DND-41 (cell line): ENCODE data around the gene RNF128.

Source experiments
- ATAC-seq: fragments of 200-7000 bp; cut with Tn5 transposase; 3 replicates; pipeline ENCODE4 v1.9.1; 2021; ENCODE audit warnings: low read depth; ENCODE audit not compliant: insufficient read depth
- DNase-seq: peaks from one replicate; pipeline ENCODE4 v3.0.0-alpha.2; 2020
- H2AFZ ChIP-seq: 2 replicates; pipeline ENCODE4 v1.6.0; 2012; ENCODE audit warnings: low read depth, low read length
- H3K27ac ChIP-seq: 2 replicates; pipeline ENCODE4 v1.5.1; 2012; ENCODE audit warnings: low read length, inconsistent platforms
- H3K27me3 ChIP-seq: fragments of 200-600 bp; sonication (generic); 2 replicates; pipeline ENCODE4 v1.6.0; 2012; ENCODE audit warnings: low read length, mild to moderate bottlenecking, inconsistent platforms; ENCODE audit not compliant: insufficient read depth, poor library complexity
- H3K36me3 ChIP-seq: 2 replicates; pipeline ENCODE4 v1.5.1; 2012; ENCODE audit warnings: low read length, inconsistent platforms; ENCODE audit not compliant: insufficient read depth
- H3K4me1 ChIP-seq: 2 replicates; pipeline ENCODE4 v1.5.1; 2012; ENCODE audit warnings: mild to moderate bottlenecking, low read length; ENCODE audit not compliant: insufficient read depth
- H3K4me2 ChIP-seq: 2 replicates; pipeline ENCODE4 v1.6.0; 2012; ENCODE audit warnings: mild to moderate bottlenecking, moderate library complexity, low read length, inconsistent platforms; ENCODE audit not compliant: insufficient read depth
- H3K4me3 ChIP-seq, 2 experiments: fragments of 200-600 bp in 1 of 2; shearing (Covaris generic) in 1 of 2; 2 replicates each; pipeline ENCODE4 v1.5.1; 2012 to 2016; ENCODE audit warnings: inconsistent platforms in 2 of 2, low read length in 2 of 2, mild to moderate bottlenecking in 2 of 2, low read depth in 1 of 2, moderate library complexity in 1 of 2
- H3K79me2 ChIP-seq: 2 replicates; pipeline ENCODE4 v1.6.0; 2012; ENCODE audit warnings: low read length, inconsistent platforms; ENCODE audit not compliant: insufficient read depth
- H3K9ac ChIP-seq: 2 replicates; pipeline ENCODE4 v1.6.0; 2012; ENCODE audit warnings: low read depth, mild to moderate bottlenecking, inconsistent platforms, low read length, moderate library complexity
- H3K9me3 ChIP-seq: 2 replicates; pipeline ENCODE4 v1.5.1; 2012; ENCODE audit warnings: low read length, moderate library complexity, mild to moderate bottlenecking, inconsistent platforms; ENCODE audit not compliant: insufficient read depth, severe bottlenecking
- H4K20me1 ChIP-seq: 2 replicates; pipeline ENCODE4 v1.6.0; 2012; ENCODE audit warnings: low read length; ENCODE audit not compliant: insufficient read depth
- EZH2 ChIP-seq: IDR thresholded peaks from 3 replicates; pipeline ENCODE4 v1.6.1; 2012; ENCODE audit warnings: borderline replicate concordance, low read depth, mild to moderate bottlenecking, moderate library complexity, low read length, inconsistent platforms; ENCODE audit not compliant: severe bottlenecking
- TF ChIP-seq, protein P1 (sequence below): IDR thresholded peaks from 2 replicates; pipeline ENCODE4 v1.5.1; 2012; ENCODE audit warnings: borderline replicate concordance, low read length, moderate library complexity, mild to moderate bottlenecking; ENCODE audit not compliant: poor library complexity, severe bottlenecking; ENCODE audit errors: extremely low read depth

Gene RNF128

DNA sequence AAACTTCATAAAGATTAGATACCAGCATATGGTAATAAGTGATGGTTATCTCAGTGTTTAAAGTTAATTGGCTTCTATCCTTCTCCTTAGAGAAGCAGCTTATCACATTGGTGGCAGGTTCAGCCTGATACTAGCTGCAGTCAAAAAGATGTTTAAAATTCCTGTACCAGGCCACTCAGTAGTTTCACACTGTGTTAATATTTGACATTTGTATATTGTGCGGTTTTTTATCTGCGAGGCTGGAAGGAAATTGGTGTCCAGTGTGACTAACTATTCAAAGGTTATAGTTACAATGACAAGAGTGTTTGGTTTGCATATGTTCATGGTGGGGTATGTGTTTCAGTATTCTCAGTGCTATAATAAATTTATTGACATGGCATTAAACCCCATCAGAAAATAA, 48.5 kb downstream of the RNF128 start:
- Histone ChIP-seq H3K36me3 (no peaks in the 10 kb centered on the region), H3K4me1 (no peaks in the 10 kb centered on the region), H3K79me2 (no peaks in the 10 kb centered on the region), H3K4me2 (no peak overlapping the region), H2AFZ (no peak overlapping the region), H3K27ac (no peak overlapping the region), H3K4me3 (no peak overlapping the region), H3K9ac (no peak overlapping the region), H4K20me1 (no peaks in the 10 kb centered on the region), H3K27me3 (no peaks in the 10 kb centered on the region), H3K9me3 (no peaks in the 10 kb centered on the region)
- ATAC-seq (no peak), DNase-seq (no peak)
- no peak for TF ChIP-seq EZH2
- TF ChIP-seq, protein P1, sequence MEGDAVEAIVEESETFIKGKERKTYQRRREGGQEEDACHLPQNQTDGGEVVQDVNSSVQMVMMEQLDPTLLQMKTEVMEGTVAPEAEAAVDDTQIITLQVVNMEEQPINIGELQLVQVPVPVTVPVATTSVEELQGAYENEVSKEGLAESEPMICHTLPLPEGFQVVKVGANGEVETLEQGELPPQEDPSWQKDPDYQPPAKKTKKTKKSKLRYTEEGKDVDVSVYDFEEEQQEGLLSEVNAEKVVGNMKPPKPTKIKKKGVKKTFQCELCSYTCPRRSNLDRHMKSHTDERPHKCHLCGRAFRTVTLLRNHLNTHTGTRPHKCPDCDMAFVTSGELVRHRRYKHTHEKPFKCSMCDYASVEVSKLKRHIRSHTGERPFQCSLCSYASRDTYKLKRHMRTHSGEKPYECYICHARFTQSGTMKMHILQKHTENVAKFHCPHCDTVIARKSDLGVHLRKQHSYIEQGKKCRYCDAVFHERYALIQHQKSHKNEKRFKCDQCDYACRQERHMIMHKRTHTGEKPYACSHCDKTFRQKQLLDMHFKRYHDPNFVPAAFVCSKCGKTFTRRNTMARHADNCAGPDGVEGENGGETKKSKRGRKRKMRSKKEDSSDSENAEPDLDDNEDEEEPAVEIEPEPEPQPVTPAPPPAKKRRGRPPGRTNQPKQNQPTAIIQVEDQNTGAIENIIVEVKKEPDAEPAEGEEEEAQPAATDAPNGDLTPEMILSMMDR, result no peak

DNA sequence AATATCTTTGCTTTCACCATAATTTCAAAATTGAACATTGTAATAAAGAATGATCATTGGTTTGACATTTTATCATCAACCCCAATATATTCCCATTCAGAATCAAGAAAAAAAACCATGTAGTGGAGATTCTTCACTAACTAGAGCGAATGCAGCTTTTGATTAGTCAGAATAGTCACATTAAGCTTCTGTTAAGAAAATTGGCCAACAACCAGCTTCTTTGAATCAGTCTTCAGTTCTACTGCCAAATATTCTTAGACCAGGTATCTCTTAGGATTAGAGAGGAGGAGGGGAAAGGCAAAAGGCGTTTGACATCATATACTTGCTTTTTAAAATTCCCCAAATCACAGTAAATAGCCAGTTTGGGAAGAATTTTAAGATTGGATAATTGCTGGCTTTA, 53.8 kb downstream of the RNF128 start:
- Histone ChIP-seq H2AFZ (no peak overlapping the region), H3K27me3 (no peaks in the 10 kb centered on the region), H3K9me3 (no peaks in the 10 kb centered on the region), H3K4me1 (no peaks in the 10 kb centered on the region), H3K27ac (no peak overlapping the region), H3K4me2 (no peak overlapping the region), H4K20me1 (no peaks in the 10 kb centered on the region), H3K36me3 (no peaks in the 10 kb centered on the region), H3K9ac (no peak overlapping the region), H3K4me3 (no peak overlapping the region), H3K79me2 (no peaks in the 10 kb centered on the region)
- ATAC-seq (no peak), DNase-seq (no peak)
- TF ChIP-seq, protein P1, result no peak
- no peak for TF ChIP-seq EZH2

DNA sequence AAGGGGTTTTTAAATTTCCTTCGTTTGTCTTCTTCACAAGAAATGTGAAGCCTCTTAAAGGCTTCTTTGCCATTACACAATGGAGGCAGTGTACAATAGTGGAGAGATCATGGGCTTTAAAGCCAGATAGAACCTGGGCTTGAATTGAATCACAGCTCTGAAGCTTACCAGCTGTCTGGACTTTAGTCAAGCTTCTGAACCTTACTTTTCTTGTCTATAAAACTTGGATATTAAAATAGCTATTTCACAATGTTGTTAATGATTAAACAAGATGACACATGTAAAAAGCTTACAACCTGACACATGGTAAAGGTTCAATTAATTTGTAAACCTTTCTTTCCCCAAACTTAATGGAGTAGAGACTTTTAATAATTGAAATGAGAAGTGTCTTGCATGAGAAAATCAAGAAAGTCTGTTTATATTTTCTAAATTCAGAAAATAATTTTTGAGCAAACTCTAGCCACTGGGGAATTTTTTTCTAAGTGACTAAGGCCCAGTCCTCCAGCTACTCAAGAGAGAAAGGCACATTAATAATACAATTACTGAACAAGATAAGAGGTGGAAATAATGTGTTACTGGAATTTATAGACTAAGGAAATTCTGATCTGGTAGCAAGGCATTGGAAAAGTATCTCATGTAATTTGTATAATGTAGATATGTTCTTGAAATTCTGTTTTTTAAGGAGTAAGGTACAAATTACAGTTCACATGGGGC, 54.3 kb downstream of the RNF128 start:
- DNase-seq, result no peak
- no peak for ATAC-seq
- Histone ChIP-seq H3K36me3 (no peaks in the 10 kb centered on the region), H3K79me2 (no peaks in the 10 kb centered on the region), H3K27ac (no peak overlapping the region), H3K9ac (no peak overlapping the region), H3K4me1 (no peaks in the 10 kb centered on the region), H3K4me2 (no peak overlapping the region), H4K20me1 (no peaks in the 10 kb centered on the region), H3K4me3 (no peak overlapping the region), H3K27me3 (no peaks in the 10 kb centered on the region), H2AFZ (no peak overlapping the region), H3K9me3 (no peaks in the 10 kb centered on the region)
- TF ChIP-seq, protein P1, result no peak
